ENCODE results near the gene NUDT6.

NUDT6 gene

DNA sequence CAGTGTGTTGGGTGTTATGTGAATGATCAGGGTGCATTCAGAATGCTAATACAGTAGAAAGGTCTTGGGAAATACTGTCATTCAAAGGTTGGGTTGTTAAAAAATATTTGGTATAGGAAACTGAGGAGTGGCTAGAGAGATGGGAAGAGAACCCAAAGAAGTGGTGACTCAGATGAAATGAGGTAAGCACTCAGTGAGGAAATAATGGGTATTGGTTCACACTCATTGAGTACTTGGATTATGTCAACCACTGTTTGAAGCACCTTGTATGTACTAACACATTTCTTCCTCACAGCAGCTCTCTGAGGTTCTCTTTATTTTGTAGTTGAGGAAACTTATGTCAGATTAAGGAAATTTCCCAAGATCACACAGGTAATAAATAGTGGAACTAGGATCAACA is 40.8 kb upstream of the NUDT6 start:
- Histone ChIP-seq H3K36me3 (ENCODE audit: insufficient read depth) (peaks cover 5% of the 10 kb centered on the region; the same call in 1 of the 2 replicates), H3K27ac (no peak overlapping the region), H3K79me2 (ENCODE audit: insufficient read depth, low read depth) (no peaks in the 10 kb centered on the region), H3K27me3 (ENCODE audit: insufficient read depth, low read depth) (no peaks in the 10 kb centered on the region), H3K4me2 (no peak overlapping the region), H3K4me3 (IDR thresholded peaks at IDR 0.05; ENCODE audit: insufficient read depth, low read depth, low read length) (no peak overlapping the region), H3K9ac (no peak overlapping the region), H4K20me1 (ENCODE audit: insufficient read depth) (no peaks in the 10 kb centered on the region), H3K4me1 (ENCODE audit: low read depth, poor library complexity, severe bottlenecking) (no peaks in the 10 kb centered on the region), H2AFZ (ENCODE audit: low read depth) (no peak overlapping the region)
- TF ChIP-seq, protein P1, sequence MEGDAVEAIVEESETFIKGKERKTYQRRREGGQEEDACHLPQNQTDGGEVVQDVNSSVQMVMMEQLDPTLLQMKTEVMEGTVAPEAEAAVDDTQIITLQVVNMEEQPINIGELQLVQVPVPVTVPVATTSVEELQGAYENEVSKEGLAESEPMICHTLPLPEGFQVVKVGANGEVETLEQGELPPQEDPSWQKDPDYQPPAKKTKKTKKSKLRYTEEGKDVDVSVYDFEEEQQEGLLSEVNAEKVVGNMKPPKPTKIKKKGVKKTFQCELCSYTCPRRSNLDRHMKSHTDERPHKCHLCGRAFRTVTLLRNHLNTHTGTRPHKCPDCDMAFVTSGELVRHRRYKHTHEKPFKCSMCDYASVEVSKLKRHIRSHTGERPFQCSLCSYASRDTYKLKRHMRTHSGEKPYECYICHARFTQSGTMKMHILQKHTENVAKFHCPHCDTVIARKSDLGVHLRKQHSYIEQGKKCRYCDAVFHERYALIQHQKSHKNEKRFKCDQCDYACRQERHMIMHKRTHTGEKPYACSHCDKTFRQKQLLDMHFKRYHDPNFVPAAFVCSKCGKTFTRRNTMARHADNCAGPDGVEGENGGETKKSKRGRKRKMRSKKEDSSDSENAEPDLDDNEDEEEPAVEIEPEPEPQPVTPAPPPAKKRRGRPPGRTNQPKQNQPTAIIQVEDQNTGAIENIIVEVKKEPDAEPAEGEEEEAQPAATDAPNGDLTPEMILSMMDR (conservative IDR thresholded peaks at IDR 0.05; ENCODE audit: low read depth, low read length), result no peak

GRCh38 chr4:122960611-122961000 is 38.2 kb upstream of the NUDT6 start:
- Histone ChIP-seq H3K4me3 (IDR thresholded peaks at IDR 0.05; ENCODE audit: insufficient read depth, low read depth, low read length) (no peak overlapping the region), H3K4me1 (ENCODE audit: low read depth, poor library complexity, severe bottlenecking) (no peaks in the 10 kb centered on the region), H2AFZ (ENCODE audit: low read depth) (no peak overlapping the region), H3K79me2 (ENCODE audit: insufficient read depth, low read depth) (no peaks in the 10 kb centered on the region), H3K4me2 (no peak overlapping the region), H3K9ac (no peak overlapping the region), H3K36me3 (ENCODE audit: insufficient read depth) (peaks cover 5% of the 10 kb centered on the region; the same call in 1 of the 2 replicates), H4K20me1 (ENCODE audit: insufficient read depth) (no peaks in the 10 kb centered on the region), H3K27me3 (ENCODE audit: insufficient read depth, low read depth) (no peaks in the 10 kb centered on the region), H3K27ac (no peak overlapping the region)
- TF ChIP-seq, protein P1 (conservative IDR thresholded peaks at IDR 0.05; ENCODE audit: low read depth, low read length), result no peak

GRCh38 chr4:122959981-122960610 is 37.7 kb upstream of the NUDT6 start:
- Histone ChIP-seq H3K9ac (no peak overlapping the region), H3K79me2 (ENCODE audit: insufficient read depth, low read depth) (no peaks in the 10 kb centered on the region), H3K4me1 (ENCODE audit: low read depth, poor library complexity, severe bottlenecking) (no peaks in the 10 kb centered on the region), H3K4me2 (no peak overlapping the region), H3K27me3 (ENCODE audit: insufficient read depth, low read depth) (no peaks in the 10 kb centered on the region), H4K20me1 (ENCODE audit: insufficient read depth) (no peaks in the 10 kb centered on the region), H2AFZ (ENCODE audit: low read depth) (no peak overlapping the region), H3K27ac (no peak overlapping the region), H3K4me3 (IDR thresholded peaks at IDR 0.05; ENCODE audit: insufficient read depth, low read depth, low read length) (no peak overlapping the region), H3K36me3 (ENCODE audit: insufficient read depth) (peaks cover 5% of the 10 kb centered on the region; the same call in 1 of the 2 replicates)
- TF ChIP-seq, protein P1 (conservative IDR thresholded peaks at IDR 0.05; ENCODE audit: low read depth, low read length), result no peak

DNA sequence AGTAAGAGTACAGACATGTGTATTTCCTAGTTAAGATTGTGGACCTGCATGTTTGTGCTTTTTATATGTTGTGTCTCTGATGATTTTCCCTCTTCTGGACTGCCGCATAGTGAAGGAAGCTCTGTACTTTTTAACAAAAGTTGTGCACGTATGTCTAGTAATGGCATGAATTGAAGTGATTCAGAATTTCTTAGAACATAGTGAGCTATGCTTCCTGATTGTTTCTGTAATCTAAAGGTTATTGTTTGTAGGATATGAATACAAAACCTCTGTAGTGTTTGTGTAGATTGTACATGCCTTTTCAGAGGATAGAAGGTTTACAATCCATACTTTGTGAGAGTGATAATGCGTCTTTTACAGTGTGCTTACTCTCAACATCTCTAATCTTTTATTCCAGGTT is 37.0 kb upstream of the NUDT6 start:
- peaks cover 5% of the 10 kb centered on the region; the same call in 1 of the 2 replicates for H3K36me3 ChIP-seq (ENCODE audit: insufficient read depth)
- H3K9ac ChIP-seq, result no peak overlapping the region
- H2AFZ ChIP-seq (ENCODE audit: low read depth), result no peak overlapping the region
- no peaks in the 10 kb centered on the region for H3K4me1 ChIP-seq (ENCODE audit: low read depth, poor library complexity, severe bottlenecking)
- no peaks in the 10 kb centered on the region for H4K20me1 ChIP-seq (ENCODE audit: insufficient read depth)
- H3K27me3 ChIP-seq (ENCODE audit: insufficient read depth, low read depth), result no peaks in the 10 kb centered on the region
- TF ChIP-seq, protein P1 (conservative IDR thresholded peaks at IDR 0.05; ENCODE audit: low read depth, low read length), result no peak
- H3K4me3 ChIP-seq (IDR thresholded peaks at IDR 0.05; ENCODE audit: insufficient read depth, low read depth, low read length), result no peak overlapping the region
- H3K79me2 ChIP-seq (ENCODE audit: insufficient read depth, low read depth), result no peaks in the 10 kb centered on the region
- no peak overlapping the region for H3K27ac ChIP-seq
- H3K4me2 ChIP-seq, result no peak overlapping the region
